NB4 (cell line): ENCODE results near the gene CD86.

Source experiments
- CTCF ChIP-seq: IDR thresholded peaks from one replicate; pipeline ENCODE4 v1.5.1; 2012; ENCODE audit warnings: low read depth, low read length
- MAX ChIP-seq: IDR thresholded peaks from 2 replicates; pipeline ENCODE4 v1.6.1; 2011; ENCODE audit warnings: low read depth, low read length
- MYC ChIP-seq: IDR thresholded peaks from 2 replicates; pipeline ENCODE4 v1.6.1; 2011; ENCODE audit warnings: low read depth, low read length
- POLR2A ChIP-seq: IDR thresholded peaks from 2 replicates; pipeline ENCODE4 v1.6.1; 2011; ENCODE audit warnings: mild to moderate bottlenecking; ENCODE audit not compliant: insufficient read length; ENCODE audit errors: extremely low read depth

- TF ChIP-seq CTCF (no peak), POLR2A (no peak), MAX (no peak), MYC (no peak)
Observed at GRCh38 chr3:122024800-122025199, 30.4 kb upstream of the CD86 start.
